Sigmoid colon (tissue), 4 donors: ENCODE measurements around the gene MLPH.

ENCODE experiments used
- CTCF ChIP-seq, 4 experiments: fragments of 450-650 bp in 3 of 4; fragments of 200-600 bp in 1 of 4; IDR thresholded peaks; one replicate each; pipeline ENCODE4 v1.5.1; 2016 to 2019; ENCODE audit warnings: antibody characterized with exemption in 4 of 4, mild to moderate bottlenecking in 3 of 4, moderate library complexity in 2 of 4
- EP300 ChIP-seq, 4 donors: sonication (generic); formaldehyde crosslinking; IDR thresholded peaks; one replicate each; pipeline ENCODE4 v1.6.1; 2017; ENCODE audit warnings: antibody characterized with exemption in 4 of 4
- POLR2A ChIP-seq, 2 donors: fragments of 450-650 bp; IDR thresholded peaks; one replicate each; pipeline ENCODE4 v1.6.1; 2016; ENCODE audit warnings: antibody characterized with exemption in 2 of 2, mild to moderate bottlenecking in 2 of 2, moderate library complexity in 2 of 2
- POLR2AphosphoS5 ChIP-seq, 4 donors: sonication (generic); formaldehyde crosslinking; IDR thresholded peaks; one replicate each; pipeline ENCODE4 v1.6.1; 2017; ENCODE audit warnings: antibody characterized with exemption in 4 of 4

DNA sequence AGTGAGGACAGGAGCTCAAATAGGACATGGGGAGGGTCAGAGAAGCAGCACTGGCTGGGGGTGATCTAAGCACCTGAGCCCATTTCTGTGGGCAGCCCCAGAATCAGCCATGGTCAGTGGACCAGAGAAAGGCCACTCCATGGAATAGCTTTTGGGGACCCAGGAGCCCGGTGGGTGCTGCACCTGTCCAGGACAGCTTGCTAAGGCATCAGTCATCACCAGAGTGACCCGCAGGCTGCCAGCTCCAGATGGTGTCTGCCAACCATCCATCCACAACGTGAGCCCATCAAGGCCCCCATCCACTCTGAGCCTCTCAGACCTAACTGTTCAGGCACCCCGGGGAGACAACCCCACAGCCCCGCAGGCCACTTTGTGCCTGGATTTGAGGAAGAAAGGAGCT is 49.5 kb upstream of the MLPH start:
- TF ChIP-seq CTCF (IDR thresholded peaks at IDR 0.05) = no peak
- no peak for TF ChIP-seq POLR2A (IDR thresholded peaks at IDR 0.05)
- TF ChIP-seq EP300 (IDR thresholded peaks at IDR 0.05) = no peak
- no peak for TF ChIP-seq POLR2AphosphoS5 (IDR thresholded peaks at IDR 0.05)
